HEK293 (cell line): ENCODE results near the gene FGFRL1.

Experiments used
- ZFHX2 ChIP-seq: fragments of 450-650 bp; formaldehyde crosslinking; conservative IDR thresholded peaks from 2 replicates; pipeline ENCODE4 v1.5.1; 2016; ENCODE audit warnings: missing biosample characterization, missing genetic modification characterization
- TF ChIP-seq, protein P1 (sequence below): fragments of 450-650 bp; formaldehyde crosslinking; IDR thresholded peaks from 2 replicates; pipeline ENCODE4 v1.5.1; 2016; ENCODE audit warnings: missing biosample characterization, missing genetic modification characterization

DNA sequence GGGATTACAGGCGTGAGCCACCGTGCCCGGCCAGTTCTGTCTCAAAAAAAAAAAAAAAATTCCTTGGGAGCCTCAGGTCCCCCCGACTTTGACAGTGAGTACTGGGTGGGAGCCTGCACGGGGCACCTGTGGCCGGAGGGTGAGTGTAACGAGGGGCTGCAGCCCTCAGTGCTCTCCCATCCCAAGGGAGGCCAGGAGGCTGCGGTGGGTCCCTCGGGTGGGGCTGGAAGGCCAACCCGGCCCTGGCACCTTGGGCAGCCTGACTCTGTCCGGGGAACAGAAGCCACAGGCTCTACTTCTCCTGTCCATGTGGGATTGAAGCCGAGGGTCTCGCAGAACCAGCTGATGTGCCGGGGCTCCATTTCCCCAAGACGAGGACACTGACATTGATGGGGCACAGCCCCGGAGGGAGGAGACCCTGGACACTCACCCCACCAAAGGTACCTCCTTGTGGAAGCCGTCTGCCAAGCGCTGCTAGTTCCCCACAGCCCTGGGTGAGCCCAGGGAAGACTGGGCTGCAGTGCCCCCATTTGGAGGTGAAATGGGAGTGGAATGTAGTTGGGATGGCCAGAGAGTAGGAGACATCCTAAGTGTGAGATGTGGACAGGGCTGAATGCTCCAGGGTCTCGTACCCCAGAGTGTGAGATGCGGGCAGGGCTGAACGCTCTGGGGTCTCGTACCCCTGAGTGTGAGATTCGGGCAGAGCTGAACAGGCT, 16.0 kb upstream of the FGFRL1 start:
- TF ChIP-seq, protein P1, sequence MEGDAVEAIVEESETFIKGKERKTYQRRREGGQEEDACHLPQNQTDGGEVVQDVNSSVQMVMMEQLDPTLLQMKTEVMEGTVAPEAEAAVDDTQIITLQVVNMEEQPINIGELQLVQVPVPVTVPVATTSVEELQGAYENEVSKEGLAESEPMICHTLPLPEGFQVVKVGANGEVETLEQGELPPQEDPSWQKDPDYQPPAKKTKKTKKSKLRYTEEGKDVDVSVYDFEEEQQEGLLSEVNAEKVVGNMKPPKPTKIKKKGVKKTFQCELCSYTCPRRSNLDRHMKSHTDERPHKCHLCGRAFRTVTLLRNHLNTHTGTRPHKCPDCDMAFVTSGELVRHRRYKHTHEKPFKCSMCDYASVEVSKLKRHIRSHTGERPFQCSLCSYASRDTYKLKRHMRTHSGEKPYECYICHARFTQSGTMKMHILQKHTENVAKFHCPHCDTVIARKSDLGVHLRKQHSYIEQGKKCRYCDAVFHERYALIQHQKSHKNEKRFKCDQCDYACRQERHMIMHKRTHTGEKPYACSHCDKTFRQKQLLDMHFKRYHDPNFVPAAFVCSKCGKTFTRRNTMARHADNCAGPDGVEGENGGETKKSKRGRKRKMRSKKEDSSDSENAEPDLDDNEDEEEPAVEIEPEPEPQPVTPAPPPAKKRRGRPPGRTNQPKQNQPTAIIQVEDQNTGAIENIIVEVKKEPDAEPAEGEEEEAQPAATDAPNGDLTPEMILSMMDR: no peak
- TF ChIP-seq ZFHX2 (tag by site-specific recombination): no peak
